Esophagus squamous epithelium (tissue), 4 donors: ENCODE data around the gene ANKS1B.

Experiments
- POLR2A ChIP-seq, 4 donors: fragments of 450-650 bp; IDR thresholded peaks; one replicate each; pipeline ENCODE4 v1.6.1; 2017; ENCODE audit warnings: antibody characterized with exemption in 4 of 4, mild to moderate bottlenecking in 4 of 4, moderate library complexity in 3 of 4
- TF ChIP-seq, protein P1 (sequence below), 6 experiments: fragments of 450-650 bp in 4 of 6; fragments of 200-600 bp in 2 of 6; sonication (generic) in 2 of 6; IDR thresholded peaks; one replicate each; pipeline ENCODE4 v1.5.1; 2016 to 2019; ENCODE audit warnings: antibody characterized with exemption in 6 of 6, mild to moderate bottlenecking in 4 of 6, moderate library complexity in 4 of 6

DNA sequence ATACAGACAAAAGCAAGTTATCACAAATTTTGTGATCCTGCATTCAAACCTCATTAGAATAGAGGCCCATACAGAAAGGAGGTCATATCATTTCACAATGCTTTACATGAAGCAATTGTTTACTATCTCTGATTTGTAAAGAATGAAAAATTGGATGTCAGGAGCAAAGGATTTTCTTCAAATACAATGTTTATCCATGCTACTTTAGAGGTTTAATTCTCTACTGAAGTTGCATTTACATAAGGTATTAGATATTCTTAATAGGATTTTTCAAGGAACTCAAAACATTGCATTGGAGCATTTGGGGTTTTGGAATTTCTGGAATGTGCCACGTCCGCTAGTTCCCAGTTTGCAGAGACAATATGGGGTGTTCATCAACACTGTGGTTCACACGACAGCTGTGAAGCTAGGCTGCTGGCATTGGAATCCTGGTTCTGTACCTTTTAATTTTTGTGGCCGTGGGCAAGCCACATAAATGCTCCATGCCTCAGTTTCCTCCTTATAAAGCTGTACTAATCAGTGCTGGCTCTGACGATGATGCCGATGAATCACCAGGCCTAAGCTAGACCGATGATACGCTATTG, 1164.8 kb downstream of the ANKS1B start:
- TF ChIP-seq, protein P1, sequence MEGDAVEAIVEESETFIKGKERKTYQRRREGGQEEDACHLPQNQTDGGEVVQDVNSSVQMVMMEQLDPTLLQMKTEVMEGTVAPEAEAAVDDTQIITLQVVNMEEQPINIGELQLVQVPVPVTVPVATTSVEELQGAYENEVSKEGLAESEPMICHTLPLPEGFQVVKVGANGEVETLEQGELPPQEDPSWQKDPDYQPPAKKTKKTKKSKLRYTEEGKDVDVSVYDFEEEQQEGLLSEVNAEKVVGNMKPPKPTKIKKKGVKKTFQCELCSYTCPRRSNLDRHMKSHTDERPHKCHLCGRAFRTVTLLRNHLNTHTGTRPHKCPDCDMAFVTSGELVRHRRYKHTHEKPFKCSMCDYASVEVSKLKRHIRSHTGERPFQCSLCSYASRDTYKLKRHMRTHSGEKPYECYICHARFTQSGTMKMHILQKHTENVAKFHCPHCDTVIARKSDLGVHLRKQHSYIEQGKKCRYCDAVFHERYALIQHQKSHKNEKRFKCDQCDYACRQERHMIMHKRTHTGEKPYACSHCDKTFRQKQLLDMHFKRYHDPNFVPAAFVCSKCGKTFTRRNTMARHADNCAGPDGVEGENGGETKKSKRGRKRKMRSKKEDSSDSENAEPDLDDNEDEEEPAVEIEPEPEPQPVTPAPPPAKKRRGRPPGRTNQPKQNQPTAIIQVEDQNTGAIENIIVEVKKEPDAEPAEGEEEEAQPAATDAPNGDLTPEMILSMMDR (IDR thresholded peaks at IDR 0.05) = no peak
- no peak for TF ChIP-seq POLR2A (IDR thresholded peaks at IDR 0.05)
